ENCODE measurements around the gene GIT1.
"Not testable (repeated sequence)": the region's sequence is repeated elsewhere in the genome, so short reads cannot be mapped to it uniquely, and the experiment has no call there.

Gene GIT1

DNA sequence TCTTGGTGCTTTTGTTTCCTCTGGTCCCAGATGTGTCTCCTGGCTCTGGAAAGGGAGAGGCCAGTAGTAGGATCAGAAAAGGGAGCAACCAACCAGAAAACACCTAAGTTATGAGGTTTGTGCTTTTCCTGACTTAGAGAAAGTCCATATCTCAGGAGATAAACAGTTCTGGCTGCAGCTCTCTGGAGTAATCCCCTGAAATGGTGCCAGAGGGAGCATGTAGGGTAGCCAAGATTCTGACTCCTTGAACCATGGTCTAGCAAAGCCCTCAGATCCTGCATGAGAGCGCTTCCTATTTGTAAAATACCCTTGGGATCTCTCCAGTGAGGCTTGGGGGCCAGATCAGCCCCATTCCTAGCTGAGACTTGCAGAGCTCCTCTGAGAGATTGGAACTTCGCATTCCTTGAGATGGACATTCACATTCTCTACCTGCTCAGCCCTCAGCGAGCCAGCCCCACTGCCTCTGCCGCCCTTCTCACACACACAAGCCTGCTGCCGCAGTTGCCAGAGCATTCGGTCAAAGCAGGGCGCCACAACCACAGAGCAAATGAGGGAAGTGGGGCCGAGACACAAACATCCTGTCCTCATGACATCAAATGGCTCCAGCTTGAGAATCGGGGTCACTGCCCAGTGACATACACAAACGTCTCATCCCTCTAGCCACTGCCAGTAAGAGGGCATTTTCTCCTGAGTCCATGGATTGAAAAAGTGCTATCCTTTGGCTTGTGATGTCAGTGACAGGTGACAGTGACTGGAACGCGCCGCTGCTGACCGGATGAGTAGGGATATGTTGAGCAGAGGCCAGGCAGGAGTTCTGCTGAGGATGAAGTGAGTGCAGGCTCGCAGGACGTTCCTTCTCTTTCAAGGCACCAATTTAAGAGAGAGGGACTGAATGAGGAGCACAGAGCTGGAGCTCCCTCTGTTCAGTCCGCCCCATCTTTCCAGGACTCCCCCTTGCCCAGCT lies 27.6 kb downstream of the GIT1 start:
- TF ChIP-seq HDGF (IDR thresholded peaks at IDR 0.05; ENCODE audit: borderline replicate concordance) (no peak), LEF1 (IDR thresholded peaks at IDR 0.05; ENCODE audit: borderline replicate concordance) (no peak), FOXK2 (IDR thresholded peaks at IDR 0.05) (no peak), ZNF384 (IDR thresholded peaks at IDR 0.05) (no peak), FOXM1 (IDR thresholded peaks at IDR 0.05; ENCODE audit: borderline replicate concordance) (no peak), ARNT (IDR thresholded peaks at IDR 0.05) (no peak), BHLHE40 (IDR thresholded peaks at IDR 0.05; ENCODE audit: borderline replicate concordance) (no peak), SUZ12 (IDR thresholded peaks at IDR 0.05) (no peak), TARDBP (IDR thresholded peaks at IDR 0.05) (no peak), FOXA1 (IDR thresholded peaks at IDR 0.05) (no peak), ELF4 (IDR thresholded peaks at IDR 0.05) (no peak), SP1 (IDR thresholded peaks at IDR 0.05) (no peak), NFRKB (IDR thresholded peaks at IDR 0.05) (no peak), CTBP1 (IDR thresholded peaks at IDR 0.05; ENCODE audit: borderline replicate concordance) (no peak)
- TF ChIP-seq, protein P1, sequence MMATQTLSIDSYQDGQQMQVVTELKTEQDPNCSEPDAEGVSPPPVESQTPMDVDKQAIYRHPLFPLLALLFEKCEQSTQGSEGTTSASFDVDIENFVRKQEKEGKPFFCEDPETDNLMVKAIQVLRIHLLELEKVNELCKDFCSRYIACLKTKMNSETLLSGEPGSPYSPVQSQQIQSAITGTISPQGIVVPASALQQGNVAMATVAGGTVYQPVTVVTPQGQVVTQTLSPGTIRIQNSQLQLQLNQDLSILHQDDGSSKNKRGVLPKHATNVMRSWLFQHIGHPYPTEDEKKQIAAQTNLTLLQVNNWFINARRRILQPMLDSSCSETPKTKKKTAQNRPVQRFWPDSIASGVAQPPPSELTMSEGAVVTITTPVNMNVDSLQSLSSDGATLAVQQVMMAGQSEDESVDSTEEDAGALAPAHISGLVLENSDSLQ (IDR thresholded peaks at IDR 0.05), result no peak
- ChIA-PET CTCF (no interaction called here), POLR2A (interaction anchor here (1.0 kb wide), 1 partner anchor 30 kb away, joined by 3 read pairs; the partner anchor contains the start of gene ANKRD13B)
- no peak for DNase-seq (ENCODE audit: extremely low spot score)

DNA sequence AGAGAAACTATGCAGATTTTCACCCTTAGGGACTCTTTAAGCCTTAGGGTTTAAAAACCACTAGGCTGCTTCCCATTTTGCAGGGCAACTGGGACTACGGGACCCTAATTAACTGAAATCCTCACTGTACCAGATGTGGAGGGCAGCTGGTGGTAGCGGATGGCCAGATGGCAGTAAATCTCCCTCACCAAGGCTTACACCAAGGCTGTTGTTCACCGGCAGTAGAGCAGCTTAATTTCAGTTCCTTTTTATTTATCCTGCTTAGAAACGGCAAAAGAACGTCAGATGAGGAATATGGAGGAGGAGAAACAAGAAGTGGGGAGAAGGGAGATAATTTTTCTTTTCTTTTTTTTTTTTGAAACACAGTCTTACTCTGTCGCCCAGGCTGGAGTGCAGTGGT lies 29.1 kb downstream of the GIT1 start:
- ChIA-PET POLR2A (no interaction called here), CTCF (interaction anchor here (0.7 kb wide), 1 partner anchor 15 kb away, joined by 5 read pairs; no protein-coding TSS in a partner anchor)
- DNase-seq (ENCODE audit: extremely low spot score), result no peak
- TF ChIP-seq HDGF (IDR thresholded peaks at IDR 0.05; ENCODE audit: borderline replicate concordance), result no peak
- TF ChIP-seq CTBP1 (IDR thresholded peaks at IDR 0.05; ENCODE audit: borderline replicate concordance), result no peak
- no peak for TF ChIP-seq ARNT (IDR thresholded peaks at IDR 0.05)
- TF ChIP-seq, protein P1 (IDR thresholded peaks at IDR 0.05), result no peak

DNA sequence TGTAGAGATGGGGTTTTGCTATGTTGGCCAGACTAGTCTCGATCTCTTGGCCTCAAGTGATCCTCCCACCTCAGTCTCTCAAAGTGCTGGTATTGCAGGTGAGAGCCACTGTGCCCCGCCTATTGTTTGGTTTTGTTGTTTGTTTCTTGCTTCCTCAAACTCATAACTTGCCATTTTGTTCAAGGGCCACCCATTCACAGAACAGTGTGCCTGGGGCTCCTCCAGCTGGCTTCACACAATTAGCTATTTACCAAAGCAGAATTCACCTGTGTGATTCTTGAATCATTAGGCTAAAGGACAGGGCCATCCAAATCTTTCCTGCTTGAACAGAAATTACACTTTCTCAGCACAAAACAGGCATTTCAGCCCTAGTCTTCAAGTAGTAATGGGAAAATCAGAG lies 29.8 kb downstream of the GIT1 start:
- ChIA-PET CTCF (no interaction called here), POLR2A (no interaction called here)
- no peak for DNase-seq (ENCODE audit: extremely low spot score)
- TF ChIP-seq, protein P1 (IDR thresholded peaks at IDR 0.05), result no peak
- TF ChIP-seq NFRKB (IDR thresholded peaks at IDR 0.05) (no peak), SP1 (IDR thresholded peaks at IDR 0.05) (no peak), BHLHE40 (IDR thresholded peaks at IDR 0.05; ENCODE audit: borderline replicate concordance) (no peak), ZNF384 (IDR thresholded peaks at IDR 0.05) (no peak), L3MBTL2 (conservative IDR thresholded peaks at IDR 0.05) (no peak), FOXA1 (IDR thresholded peaks at IDR 0.05) (no peak), FOXM1 (IDR thresholded peaks at IDR 0.05; ENCODE audit: borderline replicate concordance) (no peak), ELF4 (IDR thresholded peaks at IDR 0.05) (no peak), HDGF (IDR thresholded peaks at IDR 0.05; ENCODE audit: borderline replicate concordance) (no peak), TARDBP (IDR thresholded peaks at IDR 0.05) (no peak), CTBP1 (IDR thresholded peaks at IDR 0.05; ENCODE audit: borderline replicate concordance) (no peak), FOXK2 (IDR thresholded peaks at IDR 0.05) (no peak)

DNA sequence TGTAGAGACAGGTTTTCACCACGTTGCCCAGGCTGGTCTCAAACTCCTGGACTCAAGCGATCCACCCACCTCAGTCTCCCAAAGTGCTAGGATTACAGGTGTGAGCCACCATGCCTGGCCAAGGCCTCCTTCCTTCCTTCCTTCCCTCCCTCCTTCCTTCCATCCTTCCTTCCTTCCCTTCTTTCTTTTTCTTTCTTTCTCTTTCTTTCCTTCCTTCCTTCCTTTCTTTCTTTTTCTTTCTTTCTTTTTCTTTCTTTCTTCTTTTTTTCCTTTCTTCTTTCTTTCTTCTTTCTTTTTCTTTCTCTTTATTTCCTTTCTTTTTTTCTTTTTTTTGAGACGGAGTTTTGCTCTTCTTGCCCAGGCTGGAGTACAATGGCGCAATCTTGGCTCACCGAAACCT lies 31.3 kb downstream of the GIT1 start:
- POLR2A ChIA-PET; CTCF ChIA-PET; DNase-seq (ENCODE audit: extremely low spot score): not testable (repeated sequence)

DNA sequence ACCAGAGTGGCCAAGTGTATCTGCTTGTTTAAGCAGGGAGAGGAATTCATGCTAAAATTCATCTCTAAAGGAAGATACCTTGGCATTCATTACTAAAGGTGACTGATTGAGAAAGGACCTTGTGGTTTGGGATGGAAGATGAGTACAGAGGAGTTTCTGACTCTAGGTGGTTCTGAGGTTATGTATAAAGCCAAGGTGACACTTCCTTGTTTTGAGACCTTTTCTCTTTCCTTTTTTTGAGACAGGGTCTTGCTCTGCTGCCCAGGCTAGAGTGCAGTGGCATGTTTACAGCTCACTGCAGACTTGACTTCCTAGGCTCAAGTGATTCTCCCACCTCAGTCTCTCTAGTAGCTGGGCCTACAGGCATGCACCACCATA lies 31.7 kb downstream of the GIT1 start:
- ChIA-PET POLR2A (no interaction called here), CTCF (no interaction called here)
- DNase-seq (ENCODE audit: extremely low spot score), result no peak
- TF ChIP-seq HDGF (IDR thresholded peaks at IDR 0.05; ENCODE audit: borderline replicate concordance) (no peak), SP1 (IDR thresholded peaks at IDR 0.05) (no peak), LEF1 (IDR thresholded peaks at IDR 0.05; ENCODE audit: borderline replicate concordance) (no peak)

DNA sequence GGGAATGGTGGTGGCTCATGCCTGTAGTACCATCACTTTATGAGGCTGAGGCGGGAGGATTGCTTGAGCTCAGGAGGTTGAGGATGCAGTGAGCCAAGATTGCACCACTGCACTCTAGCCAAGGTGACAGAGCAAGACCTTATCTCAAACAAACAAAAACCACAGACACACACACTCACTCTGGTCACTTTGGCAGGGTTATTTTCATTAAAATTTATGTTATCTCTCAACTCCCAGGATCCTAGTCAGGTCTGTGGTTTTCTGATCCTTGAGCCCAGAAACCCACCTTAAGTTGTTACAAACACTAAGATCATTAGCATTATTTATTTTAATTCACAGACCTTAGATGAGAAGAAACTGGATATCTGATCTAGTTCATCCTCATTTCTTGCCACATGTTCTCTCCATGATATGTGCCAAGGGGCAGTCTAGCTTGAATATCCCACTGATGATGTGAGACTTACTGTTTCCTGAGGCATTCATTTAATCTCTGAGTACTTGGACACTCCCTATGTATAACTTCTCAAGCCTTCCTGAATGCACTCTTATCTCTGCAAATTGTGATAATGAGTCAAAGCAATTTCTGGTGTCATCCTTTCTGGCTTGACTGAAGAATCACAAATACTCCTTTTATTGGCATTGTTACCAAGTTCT lies 32.2 kb downstream of the GIT1 start:
- TF ChIP-seq TARDBP (IDR thresholded peaks at IDR 0.05), result no peak
- TF ChIP-seq BHLHE40 (IDR thresholded peaks at IDR 0.05; ENCODE audit: borderline replicate concordance), result no peak
- TF ChIP-seq CTBP1 (IDR thresholded peaks at IDR 0.05; ENCODE audit: borderline replicate concordance), result no peak
- TF ChIP-seq FOXA1 (IDR thresholded peaks at IDR 0.05), result no peak
- POLR2A ChIA-PET, result interaction anchor here (0.6 to 1.4 kb wide), 2 partner anchors 9 to 11 kb away, joined by 3 read pairs; no protein-coding TSS in a partner anchor
- CTCF ChIA-PET, result interaction anchor here (0.7 to 1.4 kb wide), 2 partner anchors 187 to 255 kb away, joined by 3 to 5 read pairs; no protein-coding TSS in a partner anchor
- DNase-seq (ENCODE audit: extremely low spot score), result no peak

Measured in HEK293T (cell line).